ENCODE results near the gene MRLN. TPM values are rescaled to one million over a fixed set of nuclear protein-coding genes. Genes with fewer than 3 reads are reported as not detected.

MRLN gene
- total and polyA plus RNA-seq, 2 of the 4 experiments (the other 2 are of a cell fraction), result not detected

DNA sequence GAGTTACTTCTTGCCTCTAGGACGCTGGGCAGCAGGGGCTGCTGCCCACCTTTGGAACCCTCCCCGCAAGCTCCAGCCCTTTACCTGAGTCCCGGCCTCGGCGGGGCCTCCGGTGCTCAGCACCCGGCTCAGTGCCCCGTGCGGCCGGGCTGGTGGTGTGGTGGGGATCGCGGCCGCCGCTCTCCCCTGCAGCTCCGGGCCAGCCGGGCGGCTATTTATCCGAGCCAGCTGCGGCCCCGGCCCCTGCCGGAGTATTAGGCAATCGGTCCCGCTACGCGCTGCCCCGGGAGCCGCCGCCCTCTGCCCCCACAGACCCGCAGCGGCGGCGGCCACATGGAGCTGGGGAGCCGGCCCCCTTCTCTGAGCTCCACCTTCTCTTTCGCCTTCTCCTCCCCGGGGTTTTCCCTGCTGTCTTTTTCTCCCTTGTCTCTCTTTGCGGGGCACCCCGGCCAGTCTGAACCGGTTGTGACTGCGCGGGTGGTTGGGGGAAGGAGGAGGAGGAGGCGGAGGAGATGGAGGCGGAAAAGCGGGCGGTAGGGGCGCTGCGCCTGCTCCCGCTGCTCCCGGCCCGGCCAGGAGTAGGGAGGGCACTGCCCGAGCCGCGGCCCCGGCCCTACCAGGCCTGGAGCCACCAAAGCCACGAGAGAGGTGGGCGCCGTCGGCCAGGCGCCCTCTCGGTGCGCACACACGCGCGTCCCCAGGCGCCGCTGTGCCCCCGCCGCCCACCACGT is 43.7 kb downstream of the MRLN start, which contains the start of gene SLC16A9:
SLC16A9 (minus strand) TSS at position 456 of the 731 bp plus-strand sequence. CDS start 25,559 bp downstream, outside the sequence.
- ATAC-seq (ENCODE audit: low read depth) (peak; percentile 86), DNase-seq (peak; percentile 11)
- Histone ChIP-seq H2AFZ (replicated peaks; ENCODE audit: low read length, poor library complexity) (peak within 1 kb of the TSS; percentile 88), H3K27me3 (ENCODE audit: control insufficient read depth, insufficient read depth, low read length) (peaks cover 40% of the 10 kb centered on the region), H3K56ac (ENCODE audit: extremely low read depth, insufficient read depth, low read length) (no peak within 1 kb of the TSS), H2BK5ac (ENCODE audit: low read depth, low read length, poor library complexity, severe bottlenecking) (no peak within 1 kb of the TSS), H3K36me3 (ENCODE audit: control insufficient read depth, insufficient read depth, low read length) (no peaks in the 10 kb centered on the region), H3K9me3 (ENCODE audit: control insufficient read depth, insufficient read depth, low read length) (no peaks in the 10 kb centered on the region), H2AK5ac (ENCODE audit: low read depth, low read length) (no peak within 1 kb of the TSS), H2AK9ac (replicated peaks; ENCODE audit: low read depth, low read length, poor library complexity) (peak within 1 kb of the TSS; percentile 49), H3K9me1 (ENCODE audit: insufficient read depth, low read length) (no peaks in the 10 kb centered on the region), H3K4me1 (ENCODE audit: control insufficient read depth, insufficient read depth, low read length) (peaks cover 3% of the 10 kb centered on the region; the same call in 1 of the 2 replicates), H4K20me1 (ENCODE audit: insufficient read depth, low read length) (no peaks in the 10 kb centered on the region), H3K14ac (replicated peaks; ENCODE audit: low read depth, low read length) (no peak within 1 kb of the TSS), H3K4me3 (ENCODE audit: insufficient read depth, low read depth, low read length) (peak within 1 kb of the TSS; percentile 42), H3K9ac (ENCODE audit: low read depth, low read length) (no peak within 1 kb of the TSS), H4K5ac (ENCODE audit: low read depth, low read length) (no peak within 1 kb of the TSS), H4K8ac (ENCODE audit: low read depth in 2 of 2, low read length in 2 of 2) (no peak within 1 kb of the TSS), H3K23ac (ENCODE audit: low read depth, low read length) (no peak within 1 kb of the TSS), H3K4ac (ENCODE audit: low read depth, low read length) (no peak within 1 kb of the TSS), H2BK15ac (ENCODE audit: low read depth, low read length) (no peak within 1 kb of the TSS), H3K18ac (ENCODE audit: low read depth, low read length) (no peak within 1 kb of the TSS), H3K4me2 (ENCODE audit: low read depth, low read length) (peak within 1 kb of the TSS; percentile 70; the same call in 1 of the 2 replicates), H2BK20ac (ENCODE audit: low read depth, low read length) (no peak within 1 kb of the TSS), H3K79me1 (ENCODE audit: low read depth in 1 of 2, low read length in 2 of 2) (no peaks in the 10 kb centered on the region), H3K27ac (ENCODE audit: insufficient read depth, low read length) (no peak within 1 kb of the TSS), H4K91ac (ENCODE audit: insufficient read depth, low read depth, low read length) (no peak within 1 kb of the TSS), H2BK120ac (ENCODE audit: low read depth, low read length) (no peak within 1 kb of the TSS)
- intact Hi-C loops (cut with micrococcal nuclease) (no loop called here), dilution Hi-C loops (cut with HindIII; ENCODE audit: low sequenced_read_pairs, unreplicated experiment) (no loop called here), in situ Hi-C loops (cut with MboI; ENCODE audit: low sequenced_read_pairs) (no loop called here)
- ChIA-PET POLR2A (ENCODE audit: unreplicated experiment) (interaction anchor here (0.5 kb wide), 1 partner anchor 195 kb away, joined by 3 read pairs; no protein-coding TSS in a partner anchor), CTCF (interaction anchor here (0.7 to 0.9 kb wide), 2 partner anchors 10 to 36 kb away, joined by 3 to 4 read pairs; no protein-coding TSS in a partner anchor)
- BruUV-seq (replicated peaks), result no TSS peak
- 2% methylated on average over 12 of the region's 68 CpGs; no CpG with 5 or more reads in 1 of the 2 experiments for WGBS, 2 experiments (ENCODE audit: extremely low coverage in 2 of 2, insufficient read length in 1 of 2)
- TF ChIP-seq BHLHE40 (IDR thresholded peaks at IDR 0.05; ENCODE audit: low read depth, low read length), result no peak
- TF ChIP-seq FOS (IDR thresholded peaks at IDR 0.05; ENCODE audit: low read depth, low read length), result no peak
- no peak for TF ChIP-seq NFE2L2 (IDR thresholded peaks at IDR 0.05; ENCODE audit: low read depth, low read length)
- TF ChIP-seq, protein P1, sequence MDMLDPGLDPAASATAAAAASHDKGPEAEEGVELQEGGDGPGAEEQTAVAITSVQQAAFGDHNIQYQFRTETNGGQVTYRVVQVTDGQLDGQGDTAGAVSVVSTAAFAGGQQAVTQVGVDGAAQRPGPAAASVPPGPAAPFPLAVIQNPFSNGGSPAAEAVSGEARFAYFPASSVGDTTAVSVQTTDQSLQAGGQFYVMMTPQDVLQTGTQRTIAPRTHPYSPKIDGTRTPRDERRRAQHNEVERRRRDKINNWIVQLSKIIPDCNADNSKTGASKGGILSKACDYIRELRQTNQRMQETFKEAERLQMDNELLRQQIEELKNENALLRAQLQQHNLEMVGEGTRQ (IDR thresholded peaks at IDR 0.05; ENCODE audit: low read depth, low read length), result no peak
- TF ChIP-seq MXI1 (IDR thresholded peaks at IDR 0.05; ENCODE audit: borderline replicate concordance, low read depth, low read length), result no peak
- TF ChIP-seq POLR2A (IDR thresholded peaks at IDR 0.05; ENCODE audit: low read depth, low read length), result no peak
- TF ChIP-seq CEBPB (IDR thresholded peaks at IDR 0.05; ENCODE audit: low read depth, low read length), result peak; percentile 59
- TF ChIP-seq RAD21 (IDR thresholded peaks at IDR 0.05; ENCODE audit: low read length), result no peak
- TF ChIP-seq, protein P2, sequence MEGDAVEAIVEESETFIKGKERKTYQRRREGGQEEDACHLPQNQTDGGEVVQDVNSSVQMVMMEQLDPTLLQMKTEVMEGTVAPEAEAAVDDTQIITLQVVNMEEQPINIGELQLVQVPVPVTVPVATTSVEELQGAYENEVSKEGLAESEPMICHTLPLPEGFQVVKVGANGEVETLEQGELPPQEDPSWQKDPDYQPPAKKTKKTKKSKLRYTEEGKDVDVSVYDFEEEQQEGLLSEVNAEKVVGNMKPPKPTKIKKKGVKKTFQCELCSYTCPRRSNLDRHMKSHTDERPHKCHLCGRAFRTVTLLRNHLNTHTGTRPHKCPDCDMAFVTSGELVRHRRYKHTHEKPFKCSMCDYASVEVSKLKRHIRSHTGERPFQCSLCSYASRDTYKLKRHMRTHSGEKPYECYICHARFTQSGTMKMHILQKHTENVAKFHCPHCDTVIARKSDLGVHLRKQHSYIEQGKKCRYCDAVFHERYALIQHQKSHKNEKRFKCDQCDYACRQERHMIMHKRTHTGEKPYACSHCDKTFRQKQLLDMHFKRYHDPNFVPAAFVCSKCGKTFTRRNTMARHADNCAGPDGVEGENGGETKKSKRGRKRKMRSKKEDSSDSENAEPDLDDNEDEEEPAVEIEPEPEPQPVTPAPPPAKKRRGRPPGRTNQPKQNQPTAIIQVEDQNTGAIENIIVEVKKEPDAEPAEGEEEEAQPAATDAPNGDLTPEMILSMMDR (conservative IDR thresholded peaks at IDR 0.05; ENCODE audit: low read depth, low read length), result peak; percentile 16; the same call in 1 of the 2 replicates
- no peak for TF ChIP-seq MAZ (IDR thresholded peaks at IDR 0.05; ENCODE audit: borderline replicate concordance, low read depth, low read length)
- no peak for TF ChIP-seq RCOR1 (IDR thresholded peaks at IDR 0.05; ENCODE audit: insufficient replicate concordance, low read length)
